ENCODE data around the gene CFAP97D2.
A peak's percentile ranks its signal among the peaks of the same experiment; 100 is the strongest.
"Not testable (repeated sequence)": the region's sequence is repeated elsewhere in the genome, so short reads cannot be mapped to it uniquely, and the experiment has no call there.

CFAP97D2 gene

DNA sequence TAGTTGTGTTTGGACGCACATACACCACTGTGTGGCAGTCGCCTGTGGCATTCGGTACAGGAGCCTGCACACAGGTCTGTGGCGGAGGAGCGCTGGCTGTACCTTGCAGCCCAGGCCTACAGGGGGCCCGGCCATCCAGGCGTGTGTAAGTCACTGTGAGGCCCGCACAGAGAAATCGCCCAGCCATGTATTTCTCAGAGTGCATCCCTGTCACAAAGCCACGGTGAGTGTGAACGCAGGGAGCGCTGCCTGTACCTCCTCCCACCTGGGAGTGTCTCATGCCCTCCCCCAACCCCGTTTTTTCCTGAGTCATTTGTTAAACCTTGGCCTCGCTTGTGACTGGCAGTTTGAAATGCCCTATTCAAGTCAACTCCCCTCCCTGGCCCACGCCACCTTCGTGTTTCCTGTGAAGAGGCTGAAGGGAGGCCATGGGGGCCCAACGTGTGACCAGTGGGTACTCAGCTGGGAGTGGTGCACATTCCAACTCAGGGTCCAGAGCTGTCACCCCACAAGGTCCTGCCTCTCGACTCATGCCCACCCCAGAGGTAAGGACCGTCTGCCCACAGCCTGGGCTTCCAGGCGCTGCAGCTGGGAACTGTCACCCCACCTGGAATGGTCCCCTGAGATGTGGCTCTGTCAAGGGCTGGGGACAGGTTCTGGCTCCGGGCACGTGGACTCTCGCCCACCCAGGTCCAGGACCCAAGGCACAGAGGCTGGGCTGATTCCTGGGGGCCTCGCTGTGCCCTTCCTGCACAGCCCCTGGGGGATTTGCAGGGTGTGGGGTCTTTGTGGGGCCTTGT, 35.1 kb upstream of the CFAP97D2 start:
- peak; percentile 28 for DNase-seq

DNA sequence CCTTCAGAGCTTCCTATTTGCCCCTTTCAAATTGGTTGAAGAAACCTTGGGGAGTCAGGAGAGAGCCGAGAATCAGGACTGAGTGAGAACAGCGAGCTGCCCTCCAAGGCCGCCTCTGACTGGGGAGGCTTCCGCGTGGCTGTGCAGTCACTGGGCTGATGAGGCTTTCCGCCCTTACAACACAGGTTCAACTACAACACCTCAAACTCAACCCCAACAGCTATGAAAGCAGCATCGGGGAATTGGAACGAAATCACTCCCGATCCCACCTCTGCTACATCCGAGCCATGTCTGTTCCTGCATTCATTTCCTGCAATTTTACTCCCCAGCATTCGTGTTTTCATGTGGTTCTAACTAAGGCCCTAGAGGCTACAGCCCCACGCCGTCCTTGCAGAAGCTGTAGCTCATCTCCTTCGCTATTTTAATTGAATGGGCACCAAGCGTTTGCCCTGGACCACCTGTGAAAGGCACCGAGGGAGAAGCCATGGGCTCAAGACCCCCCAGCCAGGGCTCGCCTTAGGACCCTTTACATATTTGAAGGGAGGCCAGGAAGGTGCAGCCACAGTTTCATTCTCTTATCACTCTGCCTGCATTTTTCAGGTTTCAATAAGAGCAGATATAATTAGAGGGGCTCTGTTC, 34.3 kb upstream of the CFAP97D2 start:
- no peak for DNase-seq

DNA sequence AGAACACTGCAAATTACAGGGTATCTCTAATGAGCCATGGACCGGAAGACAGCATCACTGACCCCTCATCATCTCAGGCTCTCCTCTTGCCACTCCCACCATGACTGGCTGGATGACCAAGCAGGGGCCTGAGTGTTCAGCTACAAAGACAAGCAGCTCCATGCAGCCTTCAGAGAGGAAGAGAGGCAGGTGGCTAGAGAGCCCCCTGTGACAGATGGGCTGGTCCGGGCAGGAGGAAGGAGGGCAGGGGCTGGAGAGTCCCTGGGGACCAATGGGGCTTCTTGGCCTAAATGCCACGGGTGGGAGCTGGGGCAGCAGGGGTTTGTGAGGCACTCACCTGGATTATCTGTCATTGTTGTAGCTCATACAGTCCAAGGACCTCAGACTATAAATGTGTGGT, 33.8 kb upstream of the CFAP97D2 start:
- no peak for DNase-seq

DNA sequence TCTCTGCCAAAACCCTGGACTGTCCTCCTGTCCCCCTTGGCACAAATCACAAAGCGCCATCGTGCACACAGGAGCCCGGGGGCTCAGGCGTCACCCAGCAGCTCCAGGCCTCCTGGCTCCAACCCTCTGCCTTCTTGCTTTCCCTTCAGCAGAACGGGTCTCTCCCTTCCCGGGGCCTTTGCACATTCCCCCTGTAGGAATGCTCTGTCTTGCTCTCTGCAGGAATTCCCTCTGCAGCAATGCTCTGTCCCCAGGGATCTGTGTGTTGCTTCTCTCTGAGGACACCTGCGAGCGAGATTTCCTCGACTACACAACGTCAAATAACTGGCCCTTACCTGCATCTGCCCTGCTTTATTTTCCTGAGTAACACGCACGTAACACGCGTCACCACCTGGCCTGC, 33.3 kb upstream of the CFAP97D2 start:
- DNase-seq: no peak

DNA sequence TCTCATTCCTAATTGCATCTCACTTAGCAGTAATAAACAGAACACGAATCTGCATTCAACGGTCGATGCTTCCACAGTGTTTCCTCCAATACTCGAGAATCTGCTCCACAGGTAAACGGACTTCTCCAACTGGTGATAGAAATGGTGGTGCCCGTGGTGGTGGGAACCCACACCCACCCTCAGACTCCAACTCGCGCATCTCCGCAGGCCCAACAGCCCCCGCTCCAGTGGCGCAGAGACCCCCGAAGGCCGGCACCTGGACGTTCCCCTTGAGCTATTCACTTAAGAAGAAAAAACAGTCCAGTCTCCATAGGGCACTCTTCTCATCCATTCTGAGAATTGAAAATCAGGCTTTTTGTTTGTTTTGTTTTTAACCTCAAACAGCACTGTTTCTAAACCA, 32.9 kb upstream of the CFAP97D2 start:
- DNase-seq: no peak

DNA sequence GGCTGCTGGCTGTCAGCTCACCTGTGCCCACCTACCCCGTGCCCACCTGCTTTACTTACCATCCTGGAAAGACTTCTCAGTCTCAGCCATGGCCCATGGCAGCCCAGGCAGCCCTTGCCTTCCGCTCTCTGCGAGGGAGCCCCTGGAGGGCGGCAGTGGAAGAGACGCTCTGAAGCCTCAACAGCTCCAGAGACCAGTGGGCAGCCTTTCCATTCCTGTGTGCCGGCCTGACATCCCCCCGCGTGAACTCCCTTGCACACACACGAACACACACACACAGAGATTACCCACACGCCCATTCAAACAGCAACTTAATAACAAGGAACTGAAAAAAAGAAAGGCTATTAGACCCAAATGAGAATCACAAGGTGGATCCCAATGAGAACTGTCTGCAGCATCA, 32.4 kb upstream of the CFAP97D2 start:
- DNase-seq: no peak

DNA sequence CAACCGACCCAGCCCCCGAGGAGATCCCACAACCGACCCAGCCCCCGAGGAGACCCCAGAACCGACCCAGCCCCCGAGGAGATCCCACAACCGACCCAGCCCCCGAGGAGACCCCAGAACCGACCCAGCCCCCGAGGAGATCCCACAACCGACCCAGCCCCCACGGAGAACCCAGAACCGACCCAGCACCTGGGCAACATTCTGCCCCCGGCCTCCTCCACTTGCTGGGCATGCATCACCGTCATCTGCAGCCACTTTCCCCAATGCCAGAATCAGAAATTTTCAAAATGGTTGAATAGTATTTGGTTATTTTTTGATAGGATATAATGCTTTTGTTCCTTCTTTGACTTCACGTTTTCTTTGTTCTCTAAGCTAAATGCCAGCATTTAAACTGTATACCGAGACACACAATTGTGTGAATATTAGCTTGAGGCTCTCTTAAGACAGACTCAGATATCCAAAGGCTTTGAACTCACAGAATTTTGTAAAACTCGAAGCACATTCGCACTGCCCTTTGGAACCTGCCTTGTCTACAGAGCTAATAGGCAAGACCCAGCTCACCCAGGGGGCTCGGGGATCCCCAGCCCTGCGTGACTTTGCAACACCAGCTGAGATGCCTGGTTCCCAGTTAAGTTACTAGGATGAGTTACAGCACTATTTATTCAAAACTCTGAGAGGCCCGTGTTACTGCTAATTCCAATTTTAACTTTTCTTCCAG, 31.1 kb upstream of the CFAP97D2 start:
- no peak for DNase-seq

DNA sequence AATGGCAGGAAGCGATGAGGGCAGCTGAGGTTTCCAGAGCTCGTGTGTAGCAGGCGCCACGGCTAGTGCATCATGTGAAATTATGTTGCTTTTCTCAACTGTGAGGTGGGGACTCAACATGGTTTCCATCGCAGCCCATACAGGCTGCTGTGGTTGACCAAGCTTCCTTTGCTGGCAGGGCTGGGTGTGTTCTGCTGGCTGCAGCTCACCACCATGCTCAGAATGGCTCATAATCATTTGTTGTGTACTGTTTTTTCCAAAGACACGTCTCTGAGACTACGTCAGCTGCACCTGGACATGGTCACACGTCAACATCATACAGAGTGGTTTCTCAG, 30.6 kb upstream of the CFAP97D2 start:
- peak; percentile 83 for DNase-seq

DNA sequence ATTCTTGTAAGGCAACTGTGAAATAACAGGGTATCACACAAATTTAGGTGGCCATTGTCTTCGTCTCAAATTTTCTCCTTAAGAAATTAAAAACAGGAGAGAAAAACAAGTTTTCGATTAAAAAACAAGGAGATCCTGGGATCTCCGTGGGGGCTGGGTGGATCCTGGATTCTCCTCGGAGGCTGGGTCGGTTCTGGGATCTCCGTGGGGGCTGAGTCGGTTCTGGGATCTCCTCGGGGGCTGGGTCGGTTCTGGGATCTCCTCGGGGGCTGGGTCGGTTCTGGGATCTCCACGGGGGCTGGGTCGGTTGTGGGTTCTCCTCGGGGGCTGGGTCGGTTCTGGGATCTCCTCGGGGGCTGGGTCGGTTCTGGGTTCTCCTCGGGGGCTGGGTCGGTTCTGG, 30.2 kb upstream of the CFAP97D2 start:
- not testable (repeated sequence) for DNase-seq

DNA sequence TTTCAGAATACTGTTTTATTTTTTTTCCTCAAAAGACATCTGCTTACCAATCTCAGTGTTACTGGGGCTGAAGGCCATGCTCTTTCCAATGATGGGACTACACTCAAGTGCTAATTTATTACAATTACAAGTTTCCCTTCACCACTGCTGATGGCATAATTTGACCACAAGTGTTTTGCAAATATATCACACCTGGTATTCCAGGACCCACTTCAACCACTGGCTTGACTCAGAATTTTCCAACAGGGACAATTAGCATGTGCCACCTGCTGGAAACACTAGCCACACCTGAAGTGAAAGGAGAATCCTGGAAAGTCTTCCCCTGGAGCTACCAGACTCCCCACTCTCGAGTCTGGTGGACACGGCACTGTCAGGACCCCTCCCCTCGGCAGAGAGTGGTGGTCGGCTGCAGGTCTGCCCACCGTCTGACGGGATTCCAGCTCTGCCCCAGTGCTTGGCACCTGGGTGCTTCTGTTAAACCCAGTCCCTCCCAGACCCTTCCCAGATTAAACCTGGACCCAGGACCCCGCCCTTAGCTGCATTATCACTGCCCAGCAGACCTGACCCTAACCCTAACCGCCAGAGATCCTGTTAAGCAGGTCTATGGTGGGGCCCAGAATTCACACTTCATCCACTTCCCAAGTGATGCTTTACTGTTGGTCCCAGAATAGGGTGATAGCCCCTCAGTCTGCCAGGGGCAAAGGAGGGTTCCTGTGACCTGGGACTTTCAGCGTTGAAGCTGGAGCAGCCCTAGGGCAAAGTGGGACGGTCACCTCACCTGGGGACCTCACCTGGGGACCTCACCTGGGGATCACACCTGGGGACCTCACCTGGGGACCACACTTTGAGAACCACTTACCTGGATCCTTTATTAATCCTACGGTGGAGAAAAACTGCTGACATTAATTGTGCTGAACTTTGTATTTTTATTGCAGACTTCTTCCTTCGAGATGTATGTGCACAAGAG, 29.0 kb upstream of the CFAP97D2 start:
- DNase-seq: no peak

DNA sequence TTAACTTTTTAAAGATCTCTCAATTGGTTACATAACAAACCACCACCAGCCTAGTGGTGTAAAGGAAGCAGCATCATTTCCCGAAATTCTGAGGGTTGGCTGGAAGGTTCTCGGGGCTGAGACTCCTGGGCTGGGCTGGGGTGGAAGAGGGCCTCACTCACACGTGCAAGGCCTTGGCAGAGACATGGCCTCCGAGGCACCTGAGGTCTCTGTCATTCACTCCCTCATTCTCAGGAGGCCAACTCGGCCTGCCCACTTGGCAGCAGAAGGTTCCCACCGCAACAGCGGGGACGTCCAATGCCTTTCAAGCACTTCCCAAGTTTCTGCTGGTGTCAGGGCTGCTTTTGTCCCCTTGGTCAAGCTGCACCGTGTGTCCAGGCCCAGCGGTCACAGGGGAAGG, 28.0 kb upstream of the CFAP97D2 start:
- no peak for DNase-seq

DNA sequence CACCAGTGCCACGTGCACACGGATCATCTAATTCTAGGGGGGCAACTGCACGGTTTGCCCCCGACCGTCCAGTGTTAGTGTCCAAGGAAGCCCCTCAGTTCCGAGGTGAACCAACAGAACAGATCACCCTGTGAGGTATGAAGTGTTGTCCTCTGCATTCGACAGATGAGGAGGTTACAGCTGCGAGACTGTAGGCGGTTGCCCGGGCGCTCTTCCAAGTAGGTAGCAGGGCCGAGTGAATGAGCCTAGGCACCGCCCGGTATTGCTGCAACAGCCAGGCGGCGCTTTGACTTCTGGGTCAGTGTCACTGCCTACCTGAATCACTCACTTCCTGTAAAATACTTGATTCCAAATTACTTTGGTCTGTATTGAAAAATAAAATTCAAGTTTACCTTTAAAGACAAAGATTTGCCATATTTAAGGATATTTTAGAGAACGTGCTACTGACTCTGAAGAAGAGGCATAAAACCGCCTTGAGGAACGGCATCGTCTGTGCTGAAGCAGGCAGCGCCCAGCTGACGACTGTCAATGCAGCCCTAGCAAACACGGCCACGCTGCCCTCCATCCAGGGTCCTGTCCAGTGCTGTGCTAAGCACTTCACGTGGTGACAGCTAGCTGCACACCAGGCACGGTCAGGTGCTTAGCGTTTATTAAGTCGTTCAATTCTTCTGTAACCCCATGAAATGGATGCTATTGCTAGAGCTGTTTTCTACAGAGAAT, 27.3 kb upstream of the CFAP97D2 start:
- peak; percentile 61 for DNase-seq

DNA sequence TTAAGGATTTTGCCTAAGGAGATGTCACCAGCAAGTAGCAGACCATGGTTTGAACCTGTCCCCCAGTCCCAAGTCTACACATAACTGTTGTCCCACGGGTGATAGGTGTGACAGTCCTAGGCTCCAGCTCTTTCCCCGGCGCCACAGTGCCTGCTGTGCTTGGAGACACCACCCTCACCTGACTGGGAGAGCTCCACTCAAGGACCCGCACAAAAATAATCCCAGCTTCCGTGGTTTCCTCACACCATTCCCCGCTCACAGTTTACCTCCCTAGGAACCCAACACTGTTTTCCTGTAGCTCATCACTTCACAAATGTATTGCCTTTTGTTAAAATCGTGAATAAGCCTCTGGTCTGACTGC, 26.8 kb upstream of the CFAP97D2 start:
- no peak for DNase-seq

DNA sequence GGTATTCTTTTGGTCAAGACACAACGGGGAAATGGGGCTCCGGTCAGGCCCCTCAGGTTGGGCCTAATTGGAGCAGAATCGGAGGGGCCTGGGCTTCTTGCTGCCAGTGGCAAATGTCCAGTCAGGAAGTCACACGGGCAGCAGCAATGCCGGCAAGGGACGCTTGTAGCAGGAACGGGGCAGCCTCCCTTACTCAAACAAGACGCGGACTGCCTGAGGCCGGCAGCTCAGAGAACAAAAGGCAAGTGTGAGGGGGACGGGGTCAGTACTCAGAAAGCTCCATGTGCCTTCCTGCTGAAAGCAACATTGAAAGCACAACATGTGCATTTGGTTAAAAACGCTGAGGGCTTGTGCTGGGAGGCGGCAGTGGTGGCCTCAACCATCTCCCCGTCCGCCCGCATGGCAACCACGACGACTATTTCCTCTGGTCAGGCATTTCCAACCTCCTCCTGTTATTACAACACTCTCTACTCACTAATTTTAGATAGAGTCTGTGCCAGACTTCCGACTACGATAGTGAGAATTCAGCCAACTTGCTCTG, 26.2 kb upstream of the CFAP97D2 start:
- DNase-seq: no peak

DNA sequence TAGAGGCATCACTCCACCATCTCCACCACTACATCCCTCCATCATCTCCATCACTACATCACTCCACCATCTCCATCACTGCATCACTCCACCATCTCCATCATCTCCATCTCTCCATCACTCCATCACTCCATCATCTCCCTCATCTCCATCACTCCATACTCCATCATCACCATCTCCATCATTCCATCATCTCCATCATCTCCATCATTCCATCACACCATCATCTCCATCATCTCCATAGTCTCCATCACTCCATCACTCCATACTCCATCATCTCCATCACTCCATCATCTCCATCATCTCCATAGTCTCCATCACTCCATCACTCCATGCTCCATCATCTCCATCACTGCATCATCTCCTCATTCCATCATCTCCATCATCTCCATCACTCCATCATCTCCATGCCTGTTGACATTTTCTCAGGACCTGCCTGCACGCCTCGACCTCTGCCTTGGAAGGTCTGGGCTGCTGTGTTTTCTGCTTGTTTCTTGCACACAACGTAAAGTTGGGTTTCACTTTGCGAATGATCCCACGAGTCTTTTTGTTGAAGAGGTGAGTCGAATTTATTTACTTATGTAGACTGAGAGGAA, 25.5 kb upstream of the CFAP97D2 start:
- DNase-seq: no peak

DNA sequence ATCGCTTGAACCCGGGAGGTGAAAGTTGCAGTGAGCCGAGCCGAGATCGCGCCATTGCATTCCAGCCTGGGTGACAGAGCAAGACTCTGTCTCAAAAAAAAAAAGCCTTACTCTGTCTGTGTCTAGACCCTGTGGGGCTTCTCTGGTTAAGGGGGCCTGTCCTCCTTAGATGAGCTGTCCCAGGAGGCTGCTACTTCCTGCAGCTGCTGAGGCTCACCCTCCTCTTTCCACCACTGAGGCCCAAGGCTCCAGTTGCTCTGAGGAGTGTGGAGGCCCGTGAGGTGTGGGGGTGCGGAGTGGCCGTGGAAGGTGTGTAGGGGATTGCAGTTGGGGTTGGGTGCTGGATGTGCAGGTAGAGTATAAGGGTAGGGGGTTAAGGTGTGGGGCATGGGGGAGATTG, 24.6 kb upstream of the CFAP97D2 start:
- DNase-seq: no peak

DNA sequence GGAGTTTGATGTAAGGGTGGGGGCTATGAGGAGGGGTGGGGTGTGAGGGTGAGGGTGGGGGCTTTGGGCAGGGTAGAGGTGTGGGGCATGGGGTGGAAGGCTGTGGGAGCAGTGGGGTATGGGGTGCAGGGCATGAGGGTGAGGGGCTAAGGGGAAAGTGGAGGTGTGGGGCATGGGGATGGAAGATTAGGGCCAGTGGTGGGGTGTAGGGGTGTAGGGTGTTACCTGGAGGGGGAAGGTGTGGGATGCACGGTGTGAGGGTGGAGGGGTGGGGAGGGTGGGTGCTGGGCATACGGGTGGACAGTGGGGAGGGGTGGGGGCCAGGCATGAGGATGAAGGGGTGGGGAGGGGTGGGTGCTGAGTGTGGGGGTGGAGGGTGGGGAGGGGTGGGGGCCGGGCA, 23.7 kb upstream of the CFAP97D2 start:
- DNase-seq: no peak

DNA sequence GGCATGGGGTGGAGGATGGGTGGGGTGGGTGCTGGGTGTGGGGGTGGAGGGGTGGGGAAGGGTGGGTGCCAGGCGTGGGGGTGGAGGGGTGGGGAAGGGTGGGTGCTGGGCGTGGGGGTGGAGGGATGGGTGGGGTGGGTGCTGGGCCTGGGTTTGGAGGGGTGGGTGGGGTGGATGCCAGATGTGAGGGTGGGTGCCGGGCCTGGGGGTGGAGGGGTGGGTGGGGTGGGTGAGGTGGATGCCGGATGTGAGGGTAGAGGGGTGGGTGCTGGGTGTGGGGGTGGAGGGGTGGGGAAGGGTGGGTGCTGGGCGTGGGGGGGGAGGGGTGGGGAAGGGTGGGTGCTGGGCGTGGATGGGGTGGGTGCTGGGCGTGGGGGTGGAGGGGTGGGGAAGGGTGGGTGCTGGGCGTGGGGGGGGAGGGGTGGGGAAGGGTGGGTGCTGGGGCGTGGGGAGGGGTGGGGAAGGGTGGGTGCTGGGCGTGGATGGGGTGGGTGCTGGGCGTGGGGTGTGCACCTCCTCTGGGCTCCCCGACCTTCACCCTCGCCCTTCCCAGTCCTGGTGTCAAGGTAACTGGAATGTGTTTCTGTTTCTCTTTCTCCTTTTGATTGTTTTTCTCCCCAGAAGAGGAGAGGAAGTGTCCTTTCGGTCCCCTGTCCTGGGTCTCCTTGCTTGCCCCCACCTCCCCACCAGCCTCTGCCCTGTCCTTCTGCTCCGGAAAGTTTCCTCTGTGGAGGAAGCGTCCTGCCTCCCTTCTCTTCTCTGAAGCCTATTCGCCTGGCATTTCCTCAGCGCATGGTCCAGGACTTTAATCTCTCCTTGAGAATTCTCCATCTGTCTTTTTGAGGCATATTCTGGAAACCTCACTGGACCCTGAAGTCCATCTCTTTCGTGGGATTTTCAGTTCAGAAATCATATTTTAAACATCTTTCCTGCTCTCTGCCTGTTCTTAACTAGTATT, 22.9 kb upstream of the CFAP97D2 start:
- no peak for DNase-seq

DNA sequence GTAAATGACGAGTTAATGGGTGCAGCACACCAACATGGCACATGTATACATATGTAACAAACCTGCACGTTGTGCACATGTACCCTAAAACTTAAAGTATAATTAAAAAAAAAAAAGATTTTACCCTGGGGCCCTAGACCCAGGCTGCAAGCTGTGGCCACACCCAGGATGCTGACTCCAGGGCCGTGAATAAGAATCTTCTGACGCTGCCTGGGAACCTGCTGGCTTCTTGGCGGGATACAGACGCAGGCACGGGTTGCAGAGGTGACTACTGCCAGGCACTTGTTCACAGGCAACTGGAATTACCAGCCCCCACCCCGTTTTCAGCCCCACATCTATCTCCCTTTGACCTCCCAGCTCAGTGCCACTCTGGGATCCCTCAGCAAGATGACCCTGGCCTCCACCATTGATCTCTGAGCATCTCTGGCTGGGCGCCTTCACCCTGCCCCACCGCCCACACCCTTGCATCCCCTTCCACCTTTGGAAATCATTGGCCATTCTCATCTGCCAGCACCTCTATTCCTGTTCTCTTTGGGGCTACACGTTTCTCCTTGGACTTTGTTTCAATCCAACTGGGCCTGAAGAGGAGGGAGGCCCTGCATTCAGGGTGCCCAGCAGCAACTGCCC, 21.1 kb upstream of the CFAP97D2 start:
- no peak for DNase-seq

Data from activated effector memory CD4-positive, alpha-beta T cell treated with Interleukin-2 at 50 U/mL for 16 hours (primary cell).